ENCODE results near the gene CABLES1. TPM values are rescaled to one million over a fixed set of nuclear protein-coding genes. Genes with fewer than 3 reads are reported as not detected.
A peak's percentile ranks its signal among the peaks of the same experiment; 100 is the strongest.

CABLES1 gene
- total RNA-seq, 1 experiment from 2014 or later: 1.7 TPM

- in situ Hi-C loops (cut with HindIII; ENCODE audit: low pct_unique_long_range_greater_than_20kb, low sequenced_read_pairs): no loop called here
- no peak for DNase-seq (ENCODE audit: low read depth)
These were observed 66.5 kb downstream of the CABLES1 start for GRCh38 chr18:23201741-23202140.

GRCh38 chr18:23203891-23204432 lies 68.7 kb downstream of the CABLES1 start:
- in situ Hi-C loops (cut with HindIII; ENCODE audit: low pct_unique_long_range_greater_than_20kb, low sequenced_read_pairs): no loop called here
- DNase-seq (ENCODE audit: low read depth): no peak

GRCh38 chr18:23204589-23205235 lies 69.4 kb downstream of the CABLES1 start:
- in situ Hi-C loops (cut with HindIII; ENCODE audit: low pct_unique_long_range_greater_than_20kb, low sequenced_read_pairs): no loop called here
- no peak for DNase-seq (ENCODE audit: low read depth)

GRCh38 chr18:23205980-23206379 lies 70.7 kb downstream of the CABLES1 start:
- DNase-seq (ENCODE audit: low read depth): no peak
- in situ Hi-C loops (cut with HindIII; ENCODE audit: low pct_unique_long_range_greater_than_20kb, low sequenced_read_pairs): no loop called here

DNA sequence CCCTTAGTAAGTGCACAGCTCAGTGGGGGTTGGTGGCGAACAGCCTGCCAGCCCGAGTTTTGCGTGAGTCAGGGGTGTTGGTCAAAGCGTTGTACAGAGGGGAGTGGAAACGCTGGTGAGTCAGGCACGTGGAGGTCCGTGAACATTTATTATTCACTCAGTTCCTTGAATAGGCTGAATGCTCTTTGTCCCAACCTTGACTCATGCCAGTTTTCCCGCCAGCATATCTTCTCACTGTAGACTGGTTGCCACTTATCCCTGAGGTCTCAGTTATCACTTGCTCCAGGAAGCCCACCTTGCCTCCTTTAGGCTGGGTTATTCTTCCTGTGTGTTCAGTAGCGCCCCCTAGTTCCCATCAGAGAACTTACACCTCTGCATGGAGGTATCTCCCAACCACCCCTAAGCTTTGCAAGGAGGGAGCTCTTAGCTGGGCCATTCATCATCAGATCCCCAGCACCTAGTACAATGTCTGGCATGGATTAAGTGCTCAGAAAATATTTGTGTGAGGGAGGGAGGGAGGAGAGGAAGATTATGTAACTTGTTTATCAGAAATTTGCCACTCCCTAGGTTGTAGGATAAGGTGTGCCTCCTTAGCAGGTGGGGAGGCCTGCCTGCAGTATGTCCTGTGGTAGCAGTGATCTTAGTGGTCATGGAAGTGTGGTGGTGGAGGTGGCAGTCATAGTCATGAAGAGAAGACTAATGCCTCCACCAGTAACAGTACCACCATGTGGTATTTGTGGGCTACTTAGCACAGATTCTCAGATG lies 72.1 kb downstream of the CABLES1 start:
- no peak for DNase-seq (ENCODE audit: low read depth)
- in situ Hi-C loops (cut with HindIII; ENCODE audit: low pct_unique_long_range_greater_than_20kb, low sequenced_read_pairs): no loop called here

DNA sequence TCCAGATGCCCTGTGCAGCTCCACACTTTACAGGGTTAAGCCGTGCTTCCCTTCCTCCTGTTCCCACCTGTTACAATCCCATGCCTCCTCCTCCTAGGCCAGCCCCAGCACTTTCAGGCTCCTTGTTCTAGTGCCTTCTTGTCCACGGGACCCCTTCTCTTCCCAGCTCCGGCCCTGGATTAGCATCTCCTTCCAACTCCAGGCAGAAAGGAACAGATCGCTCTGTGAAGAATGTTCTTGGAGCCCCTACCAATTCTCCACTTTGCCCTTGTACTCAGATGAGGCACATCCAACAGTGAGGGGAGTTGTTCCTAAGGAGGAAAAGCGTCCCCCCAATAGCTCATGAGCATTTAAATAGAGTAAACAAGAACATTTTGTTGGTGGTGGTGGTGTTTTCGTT lies 72.7 kb downstream of the CABLES1 start:
- in situ Hi-C loops (cut with HindIII; ENCODE audit: low pct_unique_long_range_greater_than_20kb, low sequenced_read_pairs): no loop called here

GRCh38 chr18:23208600-23208999 lies 73.3 kb downstream of the CABLES1 start:
- no peak for DNase-seq (ENCODE audit: low read depth)

More for the DNA sequence above, 72.7 kb downstream of the CABLES1 start:
- DNase-seq (ENCODE audit: low read depth): no peak

GRCh38 chr18:23209031-23209430 lies 73.7 kb downstream of the CABLES1 start:
- in situ Hi-C loops (cut with HindIII; ENCODE audit: low pct_unique_long_range_greater_than_20kb, low sequenced_read_pairs): no loop called here

More at GRCh38 chr18:23208600-23208999, 73.3 kb downstream of the CABLES1 start:
- in situ Hi-C loops (cut with HindIII; ENCODE audit: low pct_unique_long_range_greater_than_20kb, low sequenced_read_pairs): no loop called here

GRCh38 chr18:23209796-23210195 lies 74.5 kb downstream of the CABLES1 start:
- in situ Hi-C loops (cut with HindIII; ENCODE audit: low pct_unique_long_range_greater_than_20kb, low sequenced_read_pairs): no loop called here
- DNase-seq (ENCODE audit: low read depth): no peak

More at GRCh38 chr18:23209031-23209430, 73.7 kb downstream of the CABLES1 start:
- no peak for DNase-seq (ENCODE audit: low read depth)

GRCh38 chr18:23210526-23210925 lies 75.2 kb downstream of the CABLES1 start:
- in situ Hi-C loops (cut with HindIII; ENCODE audit: low pct_unique_long_range_greater_than_20kb, low sequenced_read_pairs): no loop called here
- no peak for DNase-seq (ENCODE audit: low read depth)

GRCh38 chr18:23211146-23211545 lies 75.9 kb downstream of the CABLES1 start:
- in situ Hi-C loops (cut with HindIII; ENCODE audit: low pct_unique_long_range_greater_than_20kb, low sequenced_read_pairs): no loop called here

GRCh38 chr18:23212161-23212560 lies 76.9 kb downstream of the CABLES1 start:
- in situ Hi-C loops (cut with HindIII; ENCODE audit: low pct_unique_long_range_greater_than_20kb, low sequenced_read_pairs): no loop called here
- no peak for DNase-seq (ENCODE audit: low read depth)

More at GRCh38 chr18:23211146-23211545, 75.9 kb downstream of the CABLES1 start:
- DNase-seq (ENCODE audit: low read depth): no peak

GRCh38 chr18:23213200-23213599 lies 77.9 kb downstream of the CABLES1 start:
- in situ Hi-C loops (cut with HindIII; ENCODE audit: low pct_unique_long_range_greater_than_20kb, low sequenced_read_pairs): no loop called here
- DNase-seq (ENCODE audit: low read depth): no peak

GRCh38 chr18:23217781-23218180 lies 82.5 kb downstream of the CABLES1 start:
- in situ Hi-C loops (cut with HindIII; ENCODE audit: low pct_unique_long_range_greater_than_20kb, low sequenced_read_pairs): no loop called here
- DNase-seq (ENCODE audit: low read depth): no peak

GRCh38 chr18:23220355-23220754 lies 85.1 kb downstream of the CABLES1 start:
- in situ Hi-C loops (cut with HindIII; ENCODE audit: low pct_unique_long_range_greater_than_20kb, low sequenced_read_pairs): no loop called here
- DNase-seq (ENCODE audit: low read depth): no peak

DNA sequence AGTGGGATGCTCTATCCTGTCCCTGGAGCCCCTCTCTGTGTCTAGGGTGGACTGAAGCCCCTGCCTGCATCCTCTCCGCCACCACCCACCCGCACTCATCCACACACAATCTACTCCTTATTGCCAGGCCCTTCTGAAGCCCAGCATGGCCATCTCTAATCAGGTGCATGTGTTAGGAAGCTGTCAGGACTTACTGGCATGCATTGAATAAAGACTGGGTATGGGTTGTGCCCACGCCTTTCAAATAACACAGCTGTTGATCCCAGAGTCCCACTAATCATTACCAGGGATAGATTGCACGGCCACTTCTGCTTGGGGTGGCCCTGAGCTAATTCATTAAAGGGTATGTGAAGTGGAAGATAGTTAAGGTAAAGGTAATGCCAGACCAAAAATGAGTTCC lies 88.4 kb downstream of the CABLES1 start:
- in situ Hi-C loops (cut with HindIII; ENCODE audit: low pct_unique_long_range_greater_than_20kb, low sequenced_read_pairs): no loop called here
- no peak for DNase-seq (ENCODE audit: low read depth)

- in situ Hi-C loops (cut with HindIII; ENCODE audit: low pct_unique_long_range_greater_than_20kb, low sequenced_read_pairs): no loop called here
- DNase-seq (ENCODE audit: low read depth): no peak
These were observed 90.2 kb downstream of the CABLES1 start for GRCh38 chr18:23225503-23225902.

- peak; percentile 7 for DNase-seq (ENCODE audit: low read depth)
- in situ Hi-C loops (cut with HindIII; ENCODE audit: low pct_unique_long_range_greater_than_20kb, low sequenced_read_pairs): no loop called here
These were observed 91.1 kb downstream of the CABLES1 start for GRCh38 chr18:23226391-23226790.

DNA sequence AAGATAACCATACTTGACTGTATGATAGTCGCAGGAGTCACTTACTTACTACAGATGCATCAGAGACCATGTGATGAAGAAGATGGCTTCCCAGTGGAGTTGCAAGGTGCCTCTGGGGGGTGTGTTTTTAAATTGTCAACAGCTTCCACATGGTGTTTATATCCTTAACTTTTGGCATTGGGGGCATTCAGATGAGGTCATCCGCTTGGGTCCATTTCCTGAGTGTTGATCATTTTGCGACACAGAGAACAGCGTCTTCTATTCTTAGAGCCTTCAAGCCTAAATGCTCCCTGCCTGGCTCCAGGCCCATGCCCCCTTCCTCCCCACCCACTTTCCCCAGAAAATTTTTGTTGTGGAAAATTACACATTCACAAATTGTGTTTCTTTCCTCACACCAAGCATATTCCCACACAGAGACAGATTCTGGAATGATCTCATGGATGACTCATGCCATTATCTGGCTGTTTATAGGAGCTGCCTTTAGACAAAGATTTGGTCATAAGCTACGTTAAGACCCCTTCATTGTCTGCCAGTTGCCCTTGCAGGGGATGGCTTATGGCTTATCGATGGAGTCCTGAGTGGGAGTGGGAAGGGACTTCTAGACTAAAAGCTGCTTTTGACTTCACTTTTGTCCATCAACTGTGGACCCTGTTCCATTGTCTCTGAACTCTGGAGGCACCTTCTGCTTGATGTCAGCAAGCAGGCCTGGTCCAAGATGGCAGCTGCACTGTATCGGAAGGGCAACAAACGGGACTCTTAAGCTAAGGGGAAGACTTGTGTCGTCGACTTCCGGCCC lies 91.8 kb downstream of the CABLES1 start:
- peak; percentile 14 for DNase-seq (ENCODE audit: low read depth)
- in situ Hi-C loops (cut with HindIII; ENCODE audit: low pct_unique_long_range_greater_than_20kb, low sequenced_read_pairs): no loop called here
